ENCODE measurements around the gene SLAMF8.

DNA sequence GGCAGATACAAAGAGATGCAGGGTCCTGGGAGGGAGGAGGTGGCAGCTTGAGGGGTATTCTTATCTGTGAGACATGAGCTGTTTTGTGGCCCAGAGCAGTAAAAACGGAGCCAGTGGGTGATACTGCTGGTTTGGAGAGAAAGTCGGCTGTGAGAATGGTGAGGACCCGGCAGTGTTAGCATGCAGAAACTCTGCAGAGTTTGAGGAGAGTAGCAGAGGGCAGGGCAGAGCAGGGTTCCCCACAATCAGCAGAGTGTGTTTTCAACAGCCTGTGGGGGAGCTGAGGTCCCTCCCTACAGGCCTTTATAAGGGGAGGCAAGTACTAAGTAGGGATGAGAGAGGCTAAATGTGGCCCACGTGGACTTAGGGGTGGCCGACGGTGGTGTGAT, 423 bp downstream of the SLAMF8 start:
- TF ChIP-seq CTCF (IDR thresholded peaks at IDR 0.05), result no peak
- no peak for TF ChIP-seq NR2C2 (CRISPR knock-in tag; IDR thresholded peaks at IDR 0.05)
- TF ChIP-seq, protein P1, sequence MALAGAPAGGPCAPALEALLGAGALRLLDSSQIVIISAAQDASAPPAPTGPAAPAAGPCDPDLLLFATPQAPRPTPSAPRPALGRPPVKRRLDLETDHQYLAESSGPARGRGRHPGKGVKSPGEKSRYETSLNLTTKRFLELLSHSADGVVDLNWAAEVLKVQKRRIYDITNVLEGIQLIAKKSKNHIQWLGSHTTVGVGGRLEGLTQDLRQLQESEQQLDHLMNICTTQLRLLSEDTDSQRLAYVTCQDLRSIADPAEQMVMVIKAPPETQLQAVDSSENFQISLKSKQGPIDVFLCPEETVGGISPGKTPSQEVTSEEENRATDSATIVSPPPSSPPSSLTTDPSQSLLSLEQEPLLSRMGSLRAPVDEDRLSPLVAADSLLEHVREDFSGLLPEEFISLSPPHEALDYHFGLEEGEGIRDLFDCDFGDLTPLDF (CRISPR knock-in tag; IDR thresholded peaks at IDR 0.05), result no peak
- TF ChIP-seq MXD4 (CRISPR knock-in tag; IDR thresholded peaks at IDR 0.05; ENCODE audit: borderline replicate concordance), result no peak
- no peak for TF ChIP-seq TP53 (CRISPR knock-in tag; IDR thresholded peaks at IDR 0.05)
- TF ChIP-seq MAX (CRISPR knock-in tag; IDR thresholded peaks at IDR 0.05), result no peak
- no peak for TF ChIP-seq ZNF232 (CRISPR knock-in tag; IDR thresholded peaks at IDR 0.05)
- TF ChIP-seq SP1 (CRISPR knock-in tag; conservative IDR thresholded peaks at IDR 0.05), result no peak
- TF ChIP-seq NFYB (CRISPR knock-in tag; conservative IDR thresholded peaks at IDR 0.05; ENCODE audit: low read depth), result no peak
- TF ChIP-seq NFE2L1 (CRISPR knock-in tag; IDR thresholded peaks at IDR 0.05), result no peak
- TF ChIP-seq, protein P2, sequence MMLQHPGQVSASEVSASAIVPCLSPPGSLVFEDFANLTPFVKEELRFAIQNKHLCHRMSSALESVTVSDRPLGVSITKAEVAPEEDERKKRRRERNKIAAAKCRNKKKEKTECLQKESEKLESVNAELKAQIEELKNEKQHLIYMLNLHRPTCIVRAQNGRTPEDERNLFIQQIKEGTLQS (CRISPR knock-in tag; conservative IDR thresholded peaks at IDR 0.05), result no peak
- TF ChIP-seq ZBTB21 (CRISPR knock-in tag; IDR thresholded peaks at IDR 0.05; ENCODE audit: borderline replicate concordance), result no peak
